Effector memory CD4-positive, alpha-beta T cell (primary cell): ENCODE data around the gene DOK5.
"Not testable (repeated sequence)": the region's sequence is repeated elsewhere in the genome, so short reads cannot be mapped to it uniquely, and the experiment has no call there.

Experiments
- DNase-seq, 3 donors: peaks; one replicate each; pipeline ENCODE4 v3.0.0-alpha.2; 2020
- H3K27ac ChIP-seq: 2 replicates; pipeline ENCODE4 v1.7.0; 2013; ENCODE audit warnings: mild to moderate bottlenecking, low read length, moderate library complexity; ENCODE audit not compliant: insufficient read depth, poor library complexity, severe bottlenecking
- H3K27me3 ChIP-seq: replicated peaks from 2 replicates; pipeline ENCODE4 v1.7.0; 2013; ENCODE audit warnings: mild to moderate bottlenecking, low read length; ENCODE audit not compliant: insufficient read depth, control insufficient read depth, poor library complexity, severe bottlenecking
- H3K36me3 ChIP-seq: 2 replicates; pipeline ENCODE4 v1.7.0; 2013; ENCODE audit warnings: mild to moderate bottlenecking, low read length, moderate library complexity; ENCODE audit not compliant: control insufficient read depth, insufficient read depth
- H3K4me1 ChIP-seq: 2 replicates; pipeline ENCODE4 v1.7.0; 2013; ENCODE audit warnings: low read length, mild to moderate bottlenecking; ENCODE audit not compliant: control insufficient read depth, insufficient read depth, poor library complexity, severe bottlenecking
- H3K4me3 ChIP-seq: 2 replicates; pipeline ENCODE4 v1.7.0; 2013; ENCODE audit warnings: low read length, low read depth, mild to moderate bottlenecking; ENCODE audit not compliant: insufficient read depth, poor library complexity, severe bottlenecking
- H3K9me3 ChIP-seq: 2 replicates; pipeline ENCODE4 v1.7.0; 2013; ENCODE audit warnings: mild to moderate bottlenecking, low read length, moderate library complexity; ENCODE audit not compliant: control insufficient read depth

Gene DOK5

GRCh38 chr20:54479138-54479906 lies 3.9 kb downstream of the DOK5 start:
- no peaks in the 10 kb centered on the region for H3K9me3 ChIP-seq
- peaks cover 8% of the 10 kb centered on the region for H3K27me3 ChIP-seq
- H3K4me1 ChIP-seq, result no peaks in the 10 kb centered on the region
- no peaks in the 10 kb centered on the region for H3K36me3 ChIP-seq
- DNase-seq, result no peak
- H3K4me3 ChIP-seq, result no peak overlapping the region
- no peak overlapping the region for H3K27ac ChIP-seq

GRCh38 chr20:54479937-54480336 lies 4.5 kb downstream of the DOK5 start:
- DNase-seq, H3K4me3 ChIP-seq, H3K36me3 ChIP-seq, H3K27me3 ChIP-seq, H3K9me3 ChIP-seq, H3K27ac ChIP-seq, H3K4me1 ChIP-seq: not testable (repeated sequence)

- DNase-seq, result no peak
- no peaks in the 10 kb centered on the region for H3K27me3 ChIP-seq
- H3K9me3 ChIP-seq, result no peaks in the 10 kb centered on the region
- H3K36me3 ChIP-seq, result no peaks in the 10 kb centered on the region
- H3K4me3 ChIP-seq, result no peak overlapping the region
- no peak overlapping the region for H3K27ac ChIP-seq
- no peaks in the 10 kb centered on the region for H3K4me1 ChIP-seq
Measured at GRCh38 chr20:54481442-54481841, 6.0 kb downstream of the DOK5 start.

- Histone ChIP-seq H3K36me3 (no peaks in the 10 kb centered on the region), H3K27ac (no peak overlapping the region), H3K4me3 (no peak overlapping the region), H3K4me1 (no peaks in the 10 kb centered on the region), H3K9me3 (no peaks in the 10 kb centered on the region), H3K27me3 (no peaks in the 10 kb centered on the region)
- DNase-seq, result no peak
Measured at GRCh38 chr20:54485631-54486030, 10.2 kb downstream of the DOK5 start.

- no peaks in the 10 kb centered on the region for H3K9me3 ChIP-seq
- H3K27ac ChIP-seq, result no peak overlapping the region
- DNase-seq, result no peak
- no peaks in the 10 kb centered on the region for H3K27me3 ChIP-seq
- H3K36me3 ChIP-seq, result no peaks in the 10 kb centered on the region
- no peaks in the 10 kb centered on the region for H3K4me1 ChIP-seq
- H3K4me3 ChIP-seq, result no peak overlapping the region
Measured at GRCh38 chr20:54486585-54486984, 11.2 kb downstream of the DOK5 start.

- H3K4me1 ChIP-seq, result no peaks in the 10 kb centered on the region
- no peaks in the 10 kb centered on the region for H3K27me3 ChIP-seq
- H3K4me3 ChIP-seq, result no peak overlapping the region
- no peak overlapping the region for H3K27ac ChIP-seq
- DNase-seq, result no peak
- no peaks in the 10 kb centered on the region for H3K9me3 ChIP-seq
- H3K36me3 ChIP-seq, result no peaks in the 10 kb centered on the region
Measured at GRCh38 chr20:54488442-54488841, 13.0 kb downstream of the DOK5 start.

- no peaks in the 10 kb centered on the region for H3K27me3 ChIP-seq
- no peak overlapping the region for H3K27ac ChIP-seq
- H3K4me3 ChIP-seq, result no peak overlapping the region
- no peaks in the 10 kb centered on the region for H3K4me1 ChIP-seq
- H3K9me3 ChIP-seq, result no peaks in the 10 kb centered on the region
- no peak for DNase-seq
- no peaks in the 10 kb centered on the region for H3K36me3 ChIP-seq
Measured at GRCh38 chr20:54491506-54491905, 16.1 kb downstream of the DOK5 start.

- DNase-seq, result no peak
- Histone ChIP-seq H3K27ac (no peak overlapping the region), H3K4me1 (no peaks in the 10 kb centered on the region), H3K4me3 (no peak overlapping the region), H3K27me3 (no peaks in the 10 kb centered on the region), H3K9me3 (no peaks in the 10 kb centered on the region), H3K36me3 (no peaks in the 10 kb centered on the region)
Measured at GRCh38 chr20:54494303-54495006, 19.1 kb downstream of the DOK5 start.

GRCh38 chr20:54497931-54498718 lies 22.7 kb downstream of the DOK5 start:
- Histone ChIP-seq H3K27me3 (no peaks in the 10 kb centered on the region), H3K4me3 (no peak overlapping the region), H3K27ac (no peak overlapping the region), H3K9me3 (no peaks in the 10 kb centered on the region), H3K4me1 (no peaks in the 10 kb centered on the region), H3K36me3 (no peaks in the 10 kb centered on the region)
- DNase-seq, result no peak

GRCh38 chr20:54499111-54499510 lies 23.7 kb downstream of the DOK5 start:
- Histone ChIP-seq H3K27me3 (no peaks in the 10 kb centered on the region), H3K4me1 (no peaks in the 10 kb centered on the region), H3K4me3 (no peak overlapping the region), H3K36me3 (no peaks in the 10 kb centered on the region), H3K9me3 (no peaks in the 10 kb centered on the region), H3K27ac (no peak overlapping the region)
- DNase-seq, result no peak
